Hepatocyte (in vitro differentiated cells): ENCODE measurements around the gene LAMA1.

Source experiments
- EZH2 ChIP-seq: fragments of 200-600 bp; sonication (generic); IDR thresholded peaks from 2 replicates; pipeline ENCODE4 v1.6.1; 2016; ENCODE audit warnings: antibody characterized with exemption, mild to moderate bottlenecking, borderline replicate concordance
- TF ChIP-seq, protein P1 (sequence below): fragments of 200-600 bp; sonication (generic); IDR thresholded peaks from 2 replicates; pipeline ENCODE4 v1.5.1; 2016; ENCODE audit warnings: antibody characterized with exemption, mild to moderate bottlenecking; ENCODE audit not compliant: poor library complexity

GRCh38 chr18:7071600-7071999 lies 46.0 kb downstream of the LAMA1 start:
- TF ChIP-seq, protein P1, sequence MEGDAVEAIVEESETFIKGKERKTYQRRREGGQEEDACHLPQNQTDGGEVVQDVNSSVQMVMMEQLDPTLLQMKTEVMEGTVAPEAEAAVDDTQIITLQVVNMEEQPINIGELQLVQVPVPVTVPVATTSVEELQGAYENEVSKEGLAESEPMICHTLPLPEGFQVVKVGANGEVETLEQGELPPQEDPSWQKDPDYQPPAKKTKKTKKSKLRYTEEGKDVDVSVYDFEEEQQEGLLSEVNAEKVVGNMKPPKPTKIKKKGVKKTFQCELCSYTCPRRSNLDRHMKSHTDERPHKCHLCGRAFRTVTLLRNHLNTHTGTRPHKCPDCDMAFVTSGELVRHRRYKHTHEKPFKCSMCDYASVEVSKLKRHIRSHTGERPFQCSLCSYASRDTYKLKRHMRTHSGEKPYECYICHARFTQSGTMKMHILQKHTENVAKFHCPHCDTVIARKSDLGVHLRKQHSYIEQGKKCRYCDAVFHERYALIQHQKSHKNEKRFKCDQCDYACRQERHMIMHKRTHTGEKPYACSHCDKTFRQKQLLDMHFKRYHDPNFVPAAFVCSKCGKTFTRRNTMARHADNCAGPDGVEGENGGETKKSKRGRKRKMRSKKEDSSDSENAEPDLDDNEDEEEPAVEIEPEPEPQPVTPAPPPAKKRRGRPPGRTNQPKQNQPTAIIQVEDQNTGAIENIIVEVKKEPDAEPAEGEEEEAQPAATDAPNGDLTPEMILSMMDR = no peak
- TF ChIP-seq EZH2 = no peak
